K562 (cell line): ENCODE results near the gene COQ6. TPM values are rescaled to one million over a fixed set of nuclear protein-coding genes. Genes with fewer than 3 reads are reported as not detected.

Experiments used
- ARID4B ChIP-seq: sonication (generic); formaldehyde crosslinking; IDR thresholded peaks from 2 replicates; pipeline ENCODE4 v1.8.0; 2022; ENCODE audit warnings: mild to moderate bottlenecking, missing genetic modification reagents
- CCNT2 ChIP-seq: IDR thresholded peaks from 2 replicates; pipeline ENCODE4 v1.6.1; 2011; ENCODE audit warnings: borderline replicate concordance, low read depth, mild to moderate bottlenecking, moderate library complexity, mixed read lengths, low read length; ENCODE audit not compliant: insufficient read length; ENCODE audit errors: extremely low read depth
- CREB3L1 ChIP-seq: fragments of 450-650 bp; IDR thresholded peaks from 2 replicates; pipeline ENCODE4 v1.6.1; 2014; ENCODE audit warnings: low read depth, mild to moderate bottlenecking, moderate library complexity, borderline replicate concordance
- CTBP1 ChIP-seq: fragments of 450-650 bp; IDR thresholded peaks from 2 replicates; pipeline ENCODE4 v1.6.1; 2016; ENCODE audit warnings: borderline replicate concordance
- HDAC1 ChIP-seq, 2 experiments: fragments of 450-650 bp; IDR thresholded peaks; 2 replicates each; pipeline ENCODE4 v1.6.1; 2016 to 2017; ENCODE audit warnings: inconsistent platforms in 1 of 2, mild to moderate bottlenecking in 1 of 2, moderate library complexity in 1 of 2
- HMG20B ChIP-seq: fragments of 250-450 bp; sonication (Bioruptor Pico); IDR thresholded peaks from 2 replicates; pipeline ENCODE4 v1.5.0; 2021; ENCODE audit warnings: mild to moderate bottlenecking
- NONO ChIP-seq, 2 experiments: fragments of 200-400 bp in 1 of 2; fragments of 450-650 bp in 1 of 2; formaldehyde crosslinking in 1 of 2; IDR thresholded peaks; 2 replicates each; pipeline ENCODE4 v1.6.1; 2017; ENCODE audit warnings: low read depth in 2 of 2, mild to moderate bottlenecking in 2 of 2, moderate library complexity in 2 of 2, low read length in 1 of 2
- PKNOX1 ChIP-seq: fragments of 450-650 bp; IDR thresholded peaks from 2 replicates; pipeline ENCODE4 v1.6.1; 2016
- PRDM10 ChIP-seq: fragments of 450-650 bp; IDR thresholded peaks from 2 replicates; pipeline ENCODE4 v1.6.1; 2018; ENCODE audit not compliant: partially characterized antibody
- ZNF143 ChIP-seq: sonication (generic); formaldehyde crosslinking; IDR thresholded peaks from 2 replicates; pipeline ENCODE4 v1.9.0; 2022; ENCODE audit warnings: mild to moderate bottlenecking, missing genetic modification reagents
- ZNF282 ChIP-seq: sonication (generic); formaldehyde crosslinking; IDR thresholded peaks from 2 replicates; pipeline ENCODE4 v1.8.1; 2023; ENCODE audit warnings: missing genetic modification reagents
- polyA plus RNA-seq, 8 experiments: library from polyadenylated mRNA; depleted of rRNA in 4 of 8; stranded (reverse) in 5 of 8; unstranded in 3 of 8; fragments of >200 nt; fragmentation: Nextera tagmentation in 2 of 8; fragmentation: Illumina TruSeq in 1 of 8; extraction: Ambion mirVana in 2 of 8; extraction: Trizol in 1 of 8; gene quantifications; 2 replicates each; pipeline versions ENCODE4 v1.2.1 to v1.2.3, GENCODE V29; 2011 to 2014; ENCODE audit warnings: inconsistent platforms in 1 of 8, missing spikeins in 1 of 8
- total RNA-seq, 7 experiments: library from RNA; depleted of rRNA in 6 of 7; stranded (reverse); fragments of >200 nt in 6 of 7; fragmentation: Illumina TruSeq in 2 of 7; extraction: Trizol in 2 of 7; gene quantifications; 2 replicates each; pipeline versions ENCODE4 v1.2.1 to v1.2.3, GENCODE V29; 2011 to 2021; ENCODE audit warnings: low replicate concordance in 1 of 7

Gene COQ6
- total and polyA plus RNA-seq, 9 of the 15 experiments (the other 6 are each of a cell fraction or from before 2014, with no cell fraction given), result 4.3 to 29.0 (median 11.7) TPM

- TF ChIP-seq HMG20B (CRISPR knock-in tag), result no peak
- peak; percentile 62 for TF ChIP-seq CTBP1
- peak in 1 of 2 experiments; percentile 67; a peak in 2 of 4 replicates for TF ChIP-seq HDAC1 (IDR thresholded peaks at IDR 0.05)
- TF ChIP-seq ARID4B (CRISPR knock-in tag), result peak; percentile 73
- no peak for TF ChIP-seq ZNF282 (CRISPR knock-in tag)
- TF ChIP-seq CCNT2, result peak; percentile 23
- no peak for TF ChIP-seq ZNF143 (CRISPR knock-in tag)
- TF ChIP-seq PKNOX1, result peak; percentile 75
- peak; percentile 93 for TF ChIP-seq PRDM10
- TF ChIP-seq NONO (IDR thresholded peaks at IDR 0.05; ENCODE audit: low read depth in 2 of 2, low read length in 1 of 2), result peak in 1 of 2 experiments; percentile 47; a peak in 1 of 4 replicates
- TF ChIP-seq CREB3L1, result peak; percentile 76
These were observed at the start of gene COQ6, which contains the start of gene FAM161B (continued) for GRCh38 chr14:73949752-73950734.
